GM12873 (cell line): Measurements from ENCODE around the gene ITPKC.

Source experiments
- CTCF ChIP-seq: IDR thresholded peaks from 2 replicates; pipeline ENCODE4 v1.5.1; 2012; ENCODE audit warnings: low read depth, mild to moderate bottlenecking, moderate library complexity, low read length, control low read depth; ENCODE audit not compliant: insufficient read depth; ENCODE audit errors: missing control alignments

Gene ITPKC

DNA sequence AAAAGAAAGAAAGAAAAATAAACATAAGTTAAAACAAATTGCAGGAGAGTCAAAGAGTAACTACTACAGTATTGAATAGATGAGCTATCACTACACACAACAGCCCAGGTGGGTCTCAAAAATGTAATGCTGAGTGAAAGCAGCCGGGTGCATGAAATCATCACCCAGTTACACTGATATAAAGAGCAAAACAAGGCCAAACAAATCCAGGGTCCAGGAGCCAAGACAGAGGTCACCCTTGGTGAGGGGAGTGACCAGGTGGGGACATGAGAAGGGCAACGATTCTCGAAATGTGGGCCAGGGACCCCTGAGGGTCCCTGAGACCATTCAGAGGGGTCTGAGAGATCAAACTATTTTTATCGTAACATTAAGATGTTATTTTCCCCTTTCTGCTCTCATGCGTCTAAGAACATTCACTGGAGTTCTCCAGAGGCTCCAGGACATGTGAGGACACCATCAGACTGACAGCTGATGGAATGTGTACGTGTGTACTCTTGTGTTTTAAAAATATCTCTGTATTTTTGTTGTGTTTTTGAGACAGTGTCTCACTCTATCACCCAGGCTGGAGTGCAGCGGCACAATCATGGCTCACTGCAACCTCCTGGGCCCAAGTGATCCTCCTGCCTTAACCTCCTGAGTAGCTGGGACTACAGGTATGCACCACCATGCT is 10.8 kb upstream of the ITPKC start:
- TF ChIP-seq CTCF = no peak

GRCh38 chr19:40707615-40708014 is 9.3 kb upstream of the ITPKC start:
- no peak for TF ChIP-seq CTCF

DNA sequence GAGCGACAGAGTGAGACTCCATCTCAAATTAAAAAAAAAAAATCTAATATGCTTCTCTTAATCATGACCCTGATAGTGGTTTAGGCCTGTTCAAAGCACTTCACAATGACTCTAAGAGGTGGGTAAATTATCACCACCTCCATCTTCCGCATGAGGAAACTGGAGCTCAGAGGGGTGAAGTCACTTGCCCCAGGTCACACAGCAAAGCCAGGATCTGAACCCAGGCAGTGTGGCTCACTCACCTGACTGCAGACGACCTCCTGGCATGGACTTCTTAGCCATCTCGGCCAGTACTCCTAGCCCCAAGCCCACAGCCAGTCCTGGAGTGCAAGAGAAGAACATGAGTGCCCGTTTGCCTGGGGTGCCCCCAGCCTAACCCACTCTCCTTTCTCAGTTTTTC is 7.1 kb upstream of the ITPKC start:
- no peak for TF ChIP-seq CTCF

- no peak for TF ChIP-seq CTCF
These were observed 3.0 kb upstream of the ITPKC start for GRCh38 chr19:40713939-40714338.

- TF ChIP-seq CTCF = peak; percentile 19
These were observed 2.2 kb upstream of the ITPKC start for GRCh38 chr19:40714441-40715299.

DNA sequence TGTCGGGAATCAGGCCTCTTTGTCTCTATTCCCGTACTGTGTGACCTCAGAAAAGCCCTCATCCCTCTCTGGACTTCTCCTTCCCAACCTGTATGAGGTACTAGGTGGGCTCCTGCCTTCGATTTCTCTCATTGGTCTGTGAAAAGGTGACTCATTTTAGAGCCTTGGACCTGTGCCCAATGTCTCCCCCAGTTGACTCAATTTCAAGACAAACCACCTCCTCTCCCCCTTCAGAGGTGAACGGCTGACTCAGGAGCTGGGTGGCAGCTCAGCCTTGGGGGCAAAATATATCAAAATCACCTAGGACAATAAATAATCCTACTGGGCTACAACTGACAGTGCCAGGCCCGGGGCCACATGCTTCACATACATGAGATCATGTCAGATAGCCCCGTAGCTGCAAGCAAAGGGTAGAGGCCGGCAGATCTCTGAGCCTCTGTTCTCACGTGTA is 856 bp upstream of the ITPKC start:
- no peak for TF ChIP-seq CTCF

GRCh38 chr19:40717325-40717879 is 490 bp downstream of the ITPKC start:
- no peak for TF ChIP-seq CTCF
